Measurements from ENCODE around the gene KLKB1.
"Not testable (repeated sequence)": the region's sequence is repeated elsewhere in the genome, so short reads cannot be mapped to it uniquely, and the experiment has no call there.

Gene KLKB1

DNA sequence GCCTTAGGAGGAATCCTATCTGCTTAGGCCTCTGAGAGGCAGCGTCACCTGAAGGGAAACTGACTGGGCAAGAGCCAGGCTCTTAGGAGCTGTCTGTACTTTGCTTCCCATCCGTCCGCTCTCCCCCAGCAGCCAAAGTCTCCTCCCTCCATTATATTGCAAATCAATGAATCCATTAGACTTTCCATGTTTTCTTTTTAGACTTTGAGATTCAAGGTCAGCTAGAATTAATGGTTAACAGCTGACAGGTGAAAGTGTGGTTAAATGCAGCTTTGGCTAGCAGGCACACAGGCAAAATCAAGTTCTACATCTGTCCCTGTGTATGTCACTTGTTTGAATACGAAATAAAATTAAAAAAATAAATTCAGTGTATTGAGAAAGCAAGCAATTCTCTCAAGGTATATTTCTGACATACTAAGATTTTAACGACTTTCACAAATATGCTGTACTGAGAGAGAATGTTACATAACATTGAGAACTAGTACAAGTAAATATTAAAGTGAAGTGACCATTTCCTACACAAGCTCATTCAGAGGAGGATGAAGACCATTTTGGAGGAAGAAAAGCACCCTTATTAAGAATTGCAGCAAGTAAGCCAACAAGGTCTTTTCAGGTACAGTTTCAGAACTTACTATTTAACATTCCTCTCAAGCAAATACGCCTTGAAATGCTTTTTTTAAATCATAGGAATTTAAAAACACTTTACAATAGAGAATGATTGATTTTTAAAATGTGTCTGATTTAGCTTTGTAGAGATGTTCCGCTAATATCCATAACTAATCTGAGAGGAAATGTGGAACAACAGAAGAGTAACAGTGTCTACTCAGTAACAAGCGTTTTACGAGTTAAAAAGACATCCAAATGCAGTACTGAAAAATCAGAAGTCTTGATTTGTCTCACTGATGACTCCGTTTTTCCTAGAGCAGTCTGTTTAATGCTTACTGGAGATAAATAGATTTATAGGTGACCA, 38.7 kb downstream of the KLKB1 start, which contains the start of gene F11:
Gene F11 (plus strand): TSS at position 507 of the 970 bp plus-strand sequence. CDS start 948 bp downstream, outside the sequence.
- no peak for DNase-seq

DNA sequence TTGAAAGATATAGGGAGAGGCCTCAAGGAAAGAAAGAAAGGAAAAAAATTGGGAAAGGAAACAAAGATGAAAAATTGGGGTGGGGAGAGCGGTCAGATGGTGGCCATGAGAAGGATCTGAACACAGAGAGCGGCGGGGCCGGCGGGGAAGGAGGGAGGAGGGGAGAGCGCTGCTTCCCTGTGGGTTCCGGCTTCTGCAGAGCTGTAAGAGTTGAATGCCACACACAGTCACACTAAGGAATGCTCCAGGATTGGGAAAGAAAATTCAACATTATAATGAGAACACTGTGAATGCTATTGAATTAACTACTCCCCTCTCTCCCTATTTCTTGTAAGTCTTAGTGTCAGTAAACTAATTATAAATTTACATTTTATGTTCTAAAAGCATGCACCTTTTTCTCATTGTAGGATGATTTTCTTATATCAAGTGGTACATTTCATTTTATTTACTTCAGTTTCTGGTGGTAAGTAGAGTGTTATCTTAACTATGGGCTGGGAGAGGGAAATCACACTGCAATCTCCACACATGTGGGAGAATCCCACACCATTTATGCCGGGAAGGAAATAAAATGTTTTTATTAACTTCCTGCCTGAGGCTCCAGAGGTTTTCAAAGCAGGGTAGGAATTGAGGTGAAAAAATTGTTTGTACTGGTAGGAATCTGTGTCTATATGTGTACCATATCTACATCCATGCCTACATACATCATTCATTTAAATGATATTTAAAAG, 39.6 kb downstream of the KLKB1 start:
- DNase-seq = no peak

GRCh38 chr4:186271081-186271678, 43.9 kb downstream of the KLKB1 start:
- no peak for DNase-seq

DNA sequence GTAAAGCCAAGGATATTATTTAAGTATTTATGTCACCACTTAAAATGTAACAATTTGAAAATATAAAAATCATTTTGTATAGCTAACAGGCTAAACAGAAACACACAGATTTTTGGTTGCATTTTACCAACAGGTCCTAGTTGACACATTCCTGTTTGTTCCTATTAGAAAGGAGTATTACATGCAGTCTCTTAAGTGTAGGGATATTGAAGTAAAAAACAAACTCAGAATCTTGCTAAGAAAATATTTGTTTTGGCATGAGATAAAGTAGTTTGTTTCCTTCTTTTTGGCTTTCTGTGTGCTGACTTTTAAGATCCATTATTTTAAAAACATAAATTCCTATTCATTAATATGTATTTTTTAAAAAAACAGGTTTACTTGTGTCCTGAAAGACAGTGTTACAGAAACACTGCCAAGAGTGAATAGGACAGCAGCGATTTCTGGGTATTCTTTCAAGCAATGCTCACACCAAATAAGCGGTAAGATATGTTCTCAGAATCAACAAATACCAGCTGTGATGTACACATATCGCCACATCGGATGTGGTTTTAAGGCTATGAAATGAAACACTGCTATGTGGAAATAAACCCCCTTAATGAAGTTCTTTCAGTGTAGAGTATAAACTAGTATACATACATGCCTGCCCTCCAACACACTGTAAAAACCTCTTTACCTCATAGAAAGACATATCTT, 45.5 kb downstream of the KLKB1 start:
- no peak for DNase-seq

DNA sequence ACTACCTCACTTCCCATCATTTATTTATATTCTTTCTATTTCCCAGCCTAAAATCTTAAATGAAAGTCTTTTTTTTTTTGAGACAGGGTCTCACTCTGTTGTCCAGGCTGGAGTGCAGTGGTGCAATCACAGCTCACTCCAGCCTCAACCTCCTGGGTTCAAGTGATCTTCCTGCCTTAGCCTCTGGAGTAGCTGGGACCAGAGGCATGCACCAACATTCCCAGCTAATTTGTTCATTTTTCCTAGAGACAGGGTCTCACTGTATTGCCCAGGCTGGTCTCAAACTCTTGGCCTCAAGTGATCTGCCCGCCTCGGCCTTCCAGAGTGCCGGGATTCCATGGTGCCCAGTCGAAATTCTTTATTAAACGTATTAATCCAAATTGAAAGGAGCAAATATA, 46.1 kb downstream of the KLKB1 start:
- DNase-seq = not testable (repeated sequence)

GRCh38 chr4:186283311-186283710, 56.0 kb downstream of the KLKB1 start:
- DNase-seq = no peak

- no peak for DNase-seq
Measured at GRCh38 chr4:186285147-186285546, 57.8 kb downstream of the KLKB1 start.

DNA sequence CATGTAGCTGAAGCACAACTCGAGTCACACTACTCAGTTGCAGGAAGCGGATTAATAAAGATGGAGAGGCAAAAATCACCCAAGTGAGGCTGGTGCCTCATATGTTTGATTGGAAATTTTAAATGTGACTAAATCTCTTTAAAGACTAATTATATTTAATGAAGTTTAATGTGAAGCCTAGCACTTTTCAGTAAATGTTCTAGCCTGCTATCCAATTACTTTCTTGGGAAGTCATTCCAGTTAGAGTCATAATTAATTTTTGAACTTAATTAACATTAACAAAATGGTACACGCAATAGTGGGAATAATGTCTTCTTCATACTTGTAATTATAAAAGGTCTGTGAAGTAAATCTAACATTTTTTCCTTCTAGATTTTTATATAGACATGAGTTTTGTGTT, 59.3 kb downstream of the KLKB1 start:
- no peak for DNase-seq

DNA sequence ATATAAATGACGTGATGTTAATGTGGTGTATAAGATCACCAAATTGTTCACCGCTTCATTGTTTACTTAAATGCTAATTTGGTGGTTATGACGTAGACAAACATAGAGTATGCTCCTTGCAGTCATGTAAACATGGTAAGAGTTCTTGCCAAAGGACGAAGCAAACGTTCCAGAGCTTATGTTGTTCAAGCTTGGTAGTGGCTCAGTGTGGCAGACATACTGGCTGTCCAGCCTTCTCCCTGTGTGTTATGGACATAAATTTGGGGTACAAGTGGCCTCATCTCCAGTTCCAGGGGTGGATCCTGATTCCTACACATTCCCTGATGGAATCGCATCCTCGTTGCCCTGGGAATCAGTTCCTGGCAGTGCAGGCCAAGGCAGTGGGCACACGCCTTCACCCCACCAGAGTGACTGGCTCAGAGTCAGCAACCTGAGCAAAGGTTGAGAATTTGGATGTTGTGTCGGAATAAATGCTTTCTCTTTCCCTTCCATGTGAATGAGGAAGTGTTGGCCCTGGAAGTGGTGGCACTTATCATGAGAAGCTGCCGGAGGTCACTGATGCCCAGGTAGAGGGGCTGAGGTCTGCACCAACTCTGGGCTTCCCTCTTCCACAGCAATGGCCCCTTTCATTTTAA, 64.1 kb downstream of the KLKB1 start:
- no peak for DNase-seq

DNA sequence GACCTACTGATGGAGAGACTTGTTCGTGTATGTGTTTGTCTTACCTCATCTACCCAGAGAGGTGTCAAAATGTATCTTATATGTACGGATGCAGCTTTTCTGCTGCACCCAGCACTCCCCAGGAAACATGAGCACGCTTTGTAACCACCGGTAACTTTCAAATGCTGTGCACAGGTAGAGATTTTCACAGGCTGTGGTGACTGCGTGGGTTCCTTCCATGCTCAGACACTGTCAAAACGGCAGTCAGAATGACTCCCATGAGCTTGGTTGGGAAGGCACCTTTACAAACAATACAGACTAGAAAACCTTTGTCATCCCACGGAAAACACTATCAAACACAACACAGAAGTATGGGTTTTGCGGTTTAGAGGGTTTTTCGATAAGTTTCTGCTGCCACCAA, 66.9 kb downstream of the KLKB1 start:
- DNase-seq = no peak

- DNase-seq = no peak
Measured at GRCh38 chr4:186296481-186296880, 69.2 kb downstream of the KLKB1 start.

GRCh38 chr4:186297013-186297645, 69.8 kb downstream of the KLKB1 start:
- peak; percentile 13 for DNase-seq

DNA sequence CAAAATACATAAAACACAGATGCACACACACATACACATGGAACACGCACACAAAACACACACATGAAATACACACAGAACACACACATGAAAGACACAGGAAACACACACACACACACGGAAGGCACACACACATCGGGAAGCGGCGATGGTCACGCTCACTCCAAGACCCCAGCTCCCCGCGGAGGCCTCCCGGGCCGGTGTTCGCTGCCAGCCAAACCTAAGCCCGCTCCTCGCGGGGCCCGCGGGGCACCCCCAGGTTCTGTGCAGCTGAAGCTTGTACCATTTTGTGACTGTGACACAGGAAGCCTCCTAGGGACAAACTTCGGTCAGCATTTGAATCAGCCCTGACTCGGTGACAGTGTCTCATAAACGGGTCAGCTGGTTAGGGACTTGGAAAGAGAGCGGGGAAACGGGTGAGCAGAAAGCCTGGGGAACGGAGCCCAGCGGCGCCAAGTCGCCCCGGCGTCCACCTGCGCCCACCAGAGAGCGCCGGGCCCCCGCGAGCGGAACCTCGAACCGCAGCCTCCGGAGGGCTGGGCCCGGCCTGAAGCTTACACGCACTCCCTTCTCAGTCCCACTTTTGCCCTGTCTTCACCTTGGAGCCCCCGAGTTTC, 70.8 kb downstream of the KLKB1 start:
- no peak for DNase-seq

DNA sequence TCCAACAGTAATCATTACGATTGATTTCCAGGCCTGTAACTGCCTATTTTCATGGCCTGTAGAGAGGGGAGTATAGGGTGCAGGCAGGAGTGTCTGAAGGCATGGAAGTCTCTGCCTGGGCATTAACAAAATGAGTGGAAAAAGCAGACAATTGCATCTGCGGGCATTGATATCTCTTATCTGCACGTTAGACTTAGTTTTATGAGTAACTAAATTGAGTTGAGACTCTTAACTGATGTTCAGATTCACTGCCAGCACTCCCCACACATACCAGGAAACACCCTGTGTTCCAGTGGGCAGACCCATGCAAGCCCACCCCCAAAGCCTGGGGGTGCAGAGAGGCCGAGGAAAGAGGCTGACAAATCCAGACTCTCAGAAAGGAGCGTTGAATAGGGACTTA, 72.0 kb downstream of the KLKB1 start:
- no peak for DNase-seq

DNA sequence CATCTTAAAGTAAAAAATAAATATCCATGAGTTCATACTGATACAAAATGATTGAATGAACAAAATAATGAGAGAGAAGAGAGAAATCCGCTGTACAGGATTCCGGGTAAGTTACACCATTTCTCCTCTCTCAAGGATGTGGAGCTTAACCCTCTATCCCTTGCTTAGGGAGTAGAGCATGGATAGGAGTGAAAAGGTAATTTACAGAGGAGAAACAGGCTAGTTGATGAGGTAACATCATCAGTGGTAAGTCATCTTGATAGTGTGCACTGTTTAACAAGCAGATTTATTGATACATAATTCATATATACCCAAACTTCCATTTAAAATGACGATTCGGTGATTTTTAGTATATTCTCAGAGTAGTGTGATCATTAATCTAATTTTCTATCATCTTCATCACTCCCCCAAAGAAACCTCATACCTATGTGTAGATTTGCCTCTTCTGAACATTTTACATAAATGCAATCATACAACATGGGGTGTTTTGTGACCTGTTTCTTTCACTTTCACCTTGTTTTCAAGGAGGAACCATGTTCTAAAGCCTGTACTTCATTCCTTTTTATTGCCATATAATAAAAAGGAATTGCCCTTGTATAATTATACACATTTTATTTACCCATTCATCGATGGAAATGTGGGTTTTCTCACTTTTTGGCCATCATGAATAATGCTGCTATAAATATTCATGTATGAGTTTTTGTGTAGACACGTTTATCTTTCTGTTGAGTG, 73.5 kb downstream of the KLKB1 start:
- DNase-seq = no peak

- DNase-seq = no peak
Measured at GRCh38 chr4:186304216-186304615, 76.9 kb downstream of the KLKB1 start.

DNA sequence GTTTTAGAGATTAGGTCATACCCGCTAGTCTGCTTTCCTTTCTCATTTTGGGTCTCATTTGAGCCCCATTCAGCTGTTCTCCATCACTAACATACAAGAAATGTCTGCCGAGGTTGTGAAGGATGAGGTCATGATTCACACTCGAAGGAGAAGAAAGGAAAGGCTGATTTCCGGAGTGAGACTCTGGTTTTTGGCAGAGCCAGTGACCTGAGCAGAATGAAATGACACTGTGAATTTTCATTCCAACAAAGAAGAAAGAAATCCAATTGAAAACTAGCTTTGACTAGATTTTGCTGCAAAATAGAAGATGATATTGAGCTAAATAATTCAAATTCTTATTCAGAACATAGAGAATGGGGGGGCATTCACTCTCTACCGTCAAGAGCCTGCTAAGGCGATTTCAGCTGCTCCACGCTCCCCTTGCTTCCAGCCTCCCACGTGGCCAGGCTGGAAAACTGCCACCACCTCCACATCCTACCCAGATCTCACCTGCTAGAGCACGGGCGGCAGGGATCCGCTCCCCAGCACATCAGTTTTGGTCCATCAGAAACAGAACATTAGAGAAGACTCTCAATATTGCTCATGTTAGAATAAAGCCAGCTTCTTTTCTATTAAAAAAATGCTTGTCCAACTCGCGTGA, 77.7 kb downstream of the KLKB1 start:
- DNase-seq = no peak

DNA sequence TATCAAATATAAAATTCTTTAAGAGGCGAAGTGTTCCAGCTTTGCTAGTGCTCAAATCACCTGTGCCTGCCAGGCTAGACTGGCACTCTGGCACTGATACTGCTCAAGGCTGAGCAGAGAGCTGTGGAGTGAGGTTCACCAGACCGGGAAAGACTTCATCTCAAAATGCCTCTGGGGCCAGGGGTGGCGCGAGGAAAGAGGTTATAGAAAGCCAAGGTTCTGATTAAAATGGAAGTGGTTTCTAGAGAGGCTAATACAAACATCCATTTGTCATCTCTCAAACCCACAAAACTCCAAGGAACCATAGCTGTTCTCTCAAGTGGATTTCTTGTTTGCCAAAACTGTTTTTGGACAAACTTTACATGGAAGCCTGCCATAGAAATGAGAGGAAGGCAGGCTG, 80.2 kb downstream of the KLKB1 start:
- DNase-seq = no peak

DNA sequence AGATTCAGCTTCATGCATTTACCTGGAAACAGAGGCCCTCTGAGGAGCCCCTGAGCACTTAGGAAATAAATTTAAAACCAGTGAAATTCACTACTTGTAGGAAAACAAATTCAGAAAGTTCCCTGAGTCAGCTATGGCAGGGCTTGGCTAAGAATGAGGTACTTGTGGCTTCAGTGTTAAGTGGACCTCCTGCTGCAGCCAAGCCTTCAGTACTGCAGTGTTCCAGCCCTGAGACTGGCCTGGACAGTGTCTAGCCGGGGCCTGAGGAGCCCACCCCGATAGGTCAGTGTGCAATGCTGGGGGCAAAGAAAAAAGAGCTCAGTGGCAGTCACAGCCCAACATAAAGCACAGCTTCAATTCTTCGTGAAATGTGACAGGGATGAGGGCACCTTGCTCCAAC, 80.6 kb downstream of the KLKB1 start:
- DNase-seq = no peak

Data from NCI-H1417 treated with DMSO at 0.1 percent for 48 hours (cell line).